BLaER1 (cell line): ENCODE measurements around the gene GIN1.
"Not testable (repeated sequence)": the region's sequence is repeated elsewhere in the genome, so short reads cannot be mapped to it uniquely, and the experiment has no call there.

ENCODE experiments used
- H3K27ac ChIP-seq: shearing (Covaris generic); formaldehyde crosslinking; 2 replicates; pipeline ENCODE4 v1.8.1; 2022
- H3K27me3 ChIP-seq: shearing (Covaris generic); formaldehyde crosslinking; 2 replicates; pipeline ENCODE4 v1.8.1; 2022
- H3K36me3 ChIP-seq: shearing (Covaris generic); formaldehyde crosslinking; 2 replicates; pipeline ENCODE4 v1.8.1; 2022
- H3K4me1 ChIP-seq: shearing (Covaris generic); formaldehyde crosslinking; 2 replicates; pipeline ENCODE4 v1.8.1; 2022
- H3K4me2 ChIP-seq: shearing (Covaris generic); formaldehyde crosslinking; 2 replicates; pipeline ENCODE4 v1.8.1; 2022
- H3K4me3 ChIP-seq: shearing (Covaris generic); formaldehyde crosslinking; 2 replicates; pipeline ENCODE4 v1.8.1; 2022
- H3K9ac ChIP-seq: shearing (Covaris generic); formaldehyde crosslinking; 2 replicates; pipeline ENCODE4 v1.8.1; 2022
- H3K9me3 ChIP-seq: shearing (Covaris generic); formaldehyde crosslinking; 2 replicates; pipeline ENCODE4 v1.8.1; 2022
- H4K20me1 ChIP-seq: shearing (Covaris generic); formaldehyde crosslinking; 2 replicates; pipeline ENCODE4 v1.8.1; 2022
- Cebpa-rat ChIP-seq: shearing (Covaris generic); IDR thresholded peaks from 2 replicates; pipeline ENCODE4 v1.8.1; 2022

GIN1 gene

DNA sequence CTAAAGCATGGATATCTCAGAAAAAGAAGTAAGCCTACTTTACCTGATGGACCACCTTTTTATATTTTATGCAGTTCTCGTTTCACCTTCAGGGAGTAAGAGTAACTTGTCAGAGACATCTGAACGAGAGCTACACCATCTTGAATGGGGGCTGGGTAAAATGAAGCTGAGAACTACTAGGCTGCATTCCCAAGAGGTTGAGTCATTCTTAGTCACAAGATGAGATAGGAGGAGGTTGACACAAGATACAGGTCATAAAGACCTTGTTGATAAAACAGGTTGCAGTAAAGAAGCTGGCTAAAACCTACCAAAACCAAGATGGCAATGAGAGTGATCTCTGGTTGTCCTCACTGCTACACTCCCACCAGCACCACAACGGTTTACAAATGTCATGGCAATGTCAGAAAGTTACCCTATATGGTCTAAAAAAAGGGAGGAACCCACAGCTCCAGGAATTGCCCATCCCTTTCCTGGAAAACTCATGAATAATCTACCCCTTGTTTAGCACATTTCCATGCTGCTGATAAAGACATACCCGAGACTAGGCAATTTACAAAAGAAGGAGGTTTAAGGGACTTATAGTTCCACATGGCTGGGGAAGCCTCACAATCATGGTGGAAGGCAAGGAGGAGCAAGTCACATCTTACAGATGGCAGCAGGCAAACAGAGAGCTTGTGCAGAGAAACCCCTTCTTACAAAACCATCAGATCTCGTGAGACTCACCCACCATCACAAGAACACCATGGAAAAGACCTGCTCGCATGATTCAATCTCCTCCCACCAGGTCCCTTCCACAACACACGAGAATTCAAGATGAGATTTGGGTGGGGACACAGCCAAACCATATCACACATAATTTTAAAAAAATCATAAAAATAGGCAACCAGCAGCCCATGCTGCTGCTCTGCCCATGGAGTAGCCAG is 62.5 kb downstream of the GIN1 start:
- Histone ChIP-seq H3K9me3 (no peaks in the 10 kb centered on the region), H3K4me2 (no peak overlapping the region), H3K27ac (no peak overlapping the region)

DNA sequence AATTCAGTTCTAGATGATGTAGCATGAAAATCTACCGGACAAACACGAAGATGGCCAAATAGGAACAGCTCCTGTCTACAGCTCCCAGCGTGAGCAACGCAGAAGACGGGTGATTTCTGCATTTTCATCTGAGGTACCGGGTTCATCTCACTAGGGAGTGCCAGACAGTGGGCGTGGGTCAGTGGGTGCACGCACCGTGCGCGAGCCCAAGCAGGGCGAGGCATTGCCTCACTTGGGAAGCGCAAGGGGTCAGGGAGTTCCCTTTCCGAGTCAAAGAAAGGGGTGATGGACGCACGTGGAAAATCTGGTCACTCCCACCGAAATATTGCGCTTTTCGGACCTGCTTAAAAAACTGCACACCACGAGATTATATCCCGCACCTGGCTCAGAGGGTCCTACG is 73.2 kb downstream of the GIN1 start:
- not testable (repeated sequence) for H3K4me3 ChIP-seq, H3K27ac ChIP-seq, H3K9me3 ChIP-seq, H4K20me1 ChIP-seq, H3K4me2 ChIP-seq, H3K9ac ChIP-seq, H3K4me1 ChIP-seq, H3K27me3 ChIP-seq, H3K36me3 ChIP-seq

More for the DNA sequence above, 62.5 kb downstream of the GIN1 start:
- TF ChIP-seq Cebpa-rat, result no peak
- H3K36me3 ChIP-seq, result no peaks in the 10 kb centered on the region
- no peaks in the 10 kb centered on the region for H4K20me1 ChIP-seq
- no peaks in the 10 kb centered on the region for H3K27me3 ChIP-seq
- no peak overlapping the region for H3K9ac ChIP-seq
- H3K4me1 ChIP-seq, result no peaks in the 10 kb centered on the region
- H3K4me3 ChIP-seq, result no peak overlapping the region

- Histone ChIP-seq H3K4me3 (no peak overlapping the region), H3K9me3 (no peaks in the 10 kb centered on the region), H3K4me2 (no peak overlapping the region), H3K27me3 (no peaks in the 10 kb centered on the region), H3K36me3 (no peaks in the 10 kb centered on the region), H3K9ac (no peak overlapping the region), H4K20me1 (no peaks in the 10 kb centered on the region), H3K4me1 (no peaks in the 10 kb centered on the region), H3K27ac (no peak overlapping the region)
- no peak for TF ChIP-seq Cebpa-rat
Observed at GRCh38 chr5:103041071-103041676, 78.8 kb downstream of the GIN1 start.

- H3K27ac ChIP-seq, result no peak overlapping the region
- TF ChIP-seq Cebpa-rat, result no peak
Observed at GRCh38 chr5:103037673-103038455, 82.1 kb downstream of the GIN1 start.

DNA sequence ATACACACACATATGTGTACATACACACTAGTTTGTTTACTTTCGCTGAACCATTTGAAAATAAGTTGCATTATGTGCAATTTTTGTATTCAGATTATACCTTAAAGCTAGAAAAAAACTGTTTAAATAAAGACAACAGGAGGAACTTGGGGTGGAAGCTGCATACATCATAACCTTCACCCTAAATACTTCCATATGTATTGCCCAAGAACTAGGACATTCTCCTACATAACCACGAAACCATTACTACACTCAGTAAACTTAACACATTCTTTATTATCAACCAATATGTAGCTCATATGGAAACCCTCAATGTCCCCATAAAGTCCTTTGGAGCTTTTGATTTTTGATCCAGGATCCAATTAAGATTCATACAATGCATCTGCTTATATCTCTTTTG is 83.3 kb downstream of the GIN1 start:
- no peak for TF ChIP-seq Cebpa-rat
- Histone ChIP-seq H3K27ac (no peak overlapping the region), H4K20me1 (no peaks in the 10 kb centered on the region), H3K4me2 (no peak overlapping the region), H3K27me3 (no peaks in the 10 kb centered on the region), H3K36me3 (peaks cover 22% of the 10 kb centered on the region), H3K4me1 (0 out of 2 replicates have a peak, but pooled peaks cover under 1% of the 10 kb centered on the region), H3K4me3 (no peak overlapping the region), H3K9me3 (peaks cover 29% of the 10 kb centered on the region), H3K9ac (no peak overlapping the region)

More at GRCh38 chr5:103037673-103038455, 82.1 kb downstream of the GIN1 start:
- Histone ChIP-seq H3K4me1 (no peaks in the 10 kb centered on the region), H3K36me3 (peaks cover 15% of the 10 kb centered on the region; the same call in 1 of the 2 replicates), H4K20me1 (no peaks in the 10 kb centered on the region), H3K4me2 (no peak overlapping the region), H3K9ac (no peak overlapping the region), H3K9me3 (peaks cover 22% of the 10 kb centered on the region), H3K27me3 (no peaks in the 10 kb centered on the region), H3K4me3 (no peak overlapping the region)
